Right kidney (tissue), 1 donor: Measurements from ENCODE around the gene SCYL3.

Source experiments
- DNase-seq: peaks from one replicate; pipeline ENCODE4 v3.0.0-alpha.2; 2016

The SCYL3 gene

GRCh38 chr1:169901115-169901514 lies 7.4 kb upstream of the SCYL3 start:
- no peak for DNase-seq

DNA sequence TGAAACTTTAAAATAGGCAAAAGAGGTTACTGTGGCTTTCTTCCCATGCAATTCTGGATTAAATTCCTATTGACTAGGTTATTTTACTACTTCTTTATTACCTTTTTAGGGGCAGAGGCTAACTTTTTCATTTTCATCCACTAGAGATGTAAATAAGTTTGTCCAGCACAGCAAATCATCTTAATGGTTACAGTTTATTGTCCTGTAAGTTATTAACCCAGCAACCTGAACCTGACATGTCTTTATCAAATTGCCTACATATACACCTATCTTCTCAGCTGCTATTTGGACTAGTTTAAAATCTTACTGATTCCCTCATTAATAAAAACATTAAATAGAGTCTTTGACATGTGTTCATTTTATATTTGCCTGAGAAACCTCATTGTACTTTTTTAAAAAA lies 6.9 kb upstream of the SCYL3 start:
- no peak for DNase-seq

DNA sequence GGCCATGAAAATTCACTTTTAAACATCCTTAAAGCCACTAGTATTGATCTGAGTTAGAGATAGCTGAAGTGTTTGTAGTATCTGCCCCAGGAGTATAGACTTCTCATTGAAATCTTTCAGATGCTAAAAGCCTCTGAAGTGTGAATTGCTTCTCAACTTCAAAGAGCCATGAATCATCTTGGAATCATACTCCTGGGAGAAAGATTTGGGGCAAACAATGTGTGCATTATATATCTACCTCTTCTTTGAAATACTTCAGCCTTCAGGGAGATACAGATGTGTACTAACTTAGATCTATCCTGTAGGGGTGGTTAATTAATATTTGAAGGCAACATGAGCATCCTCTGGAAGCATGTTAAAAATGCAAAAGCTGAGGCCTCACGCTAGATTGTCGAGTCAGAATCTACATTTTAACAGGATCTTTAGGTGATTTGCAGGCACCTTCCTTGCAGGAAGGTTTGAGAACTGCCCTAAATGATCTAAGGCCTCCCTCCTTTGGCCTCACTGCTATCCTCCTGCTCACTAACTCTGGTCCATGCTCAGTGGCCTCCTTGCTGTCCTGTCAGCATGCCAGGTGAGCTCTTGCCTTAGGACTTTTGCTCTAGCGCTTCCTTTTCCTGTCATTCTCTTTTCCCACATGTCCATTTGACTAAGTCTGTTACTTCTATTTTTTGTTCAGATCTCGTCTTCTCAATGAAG lies 6.0 kb upstream of the SCYL3 start:
- no peak for DNase-seq

GRCh38 chr1:169896013-169896412 lies 2.3 kb upstream of the SCYL3 start:
- no peak for DNase-seq

DNA sequence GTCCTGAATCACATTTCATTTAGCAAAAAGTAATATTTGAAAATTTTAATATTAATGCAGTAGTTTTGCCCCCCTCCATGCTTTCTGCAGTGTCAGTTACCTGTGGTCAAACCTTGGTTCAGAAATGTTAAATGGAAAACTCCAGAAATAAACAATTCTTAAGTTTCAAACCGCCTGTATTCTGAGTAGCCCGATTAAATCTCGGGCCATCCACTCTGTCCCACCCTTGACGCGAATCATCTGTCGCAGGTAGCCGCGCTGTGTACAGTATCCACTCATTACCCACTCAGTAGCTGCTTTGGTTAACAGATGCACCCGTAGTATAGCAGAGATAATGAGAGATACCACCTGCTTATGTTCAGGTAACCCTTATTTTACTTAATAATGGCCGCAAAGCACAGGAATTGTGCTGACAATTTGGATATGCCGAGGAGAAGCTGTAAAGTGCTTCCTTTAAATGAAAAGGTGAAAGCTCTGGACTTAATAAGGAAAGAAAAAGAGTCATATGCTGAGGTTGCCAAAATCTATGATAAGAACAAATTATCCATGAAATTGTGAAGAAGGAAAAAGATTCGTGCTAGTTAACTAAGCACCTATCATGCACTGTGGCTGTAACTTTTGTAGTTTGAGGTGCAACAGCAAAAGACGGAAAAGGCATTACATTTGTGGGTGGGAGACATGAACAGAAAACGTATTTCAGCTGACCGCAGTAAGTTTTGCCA lies 889 bp upstream of the SCYL3 start:
- DNase-seq, result no peak

- peak; percentile 92 for DNase-seq
Observed at GRCh38 chr1:169892927-169893644, 610 bp downstream of the SCYL3 start.

- DNase-seq, result no peak
Observed at GRCh38 chr1:169892176-169892926, 1.3 kb downstream of the SCYL3 start.

DNA sequence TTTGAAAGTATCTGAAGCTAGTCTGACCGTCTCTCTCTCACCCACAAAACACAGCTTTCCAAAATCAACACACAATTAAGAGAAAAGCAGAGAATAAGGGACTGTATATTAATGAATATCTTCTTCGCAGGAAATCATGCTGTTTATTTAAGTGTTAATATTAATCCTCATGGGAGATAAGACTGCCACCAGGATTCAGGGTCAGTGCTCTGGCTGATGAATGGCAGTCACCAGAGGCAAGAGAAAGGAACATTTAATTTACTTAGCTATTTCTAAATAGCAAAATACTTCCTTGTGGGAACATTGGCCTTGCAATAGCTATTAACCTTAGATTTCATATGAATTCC lies 2.2 kb downstream of the SCYL3 start:
- DNase-seq, result peak; percentile 13

GRCh38 chr1:169890761-169891538 lies 2.7 kb downstream of the SCYL3 start:
- no peak for DNase-seq

GRCh38 chr1:169889871-169890270 lies 3.8 kb downstream of the SCYL3 start:
- no peak for DNase-seq

GRCh38 chr1:169886931-169887330 lies 6.8 kb downstream of the SCYL3 start:
- DNase-seq, result no peak

DNA sequence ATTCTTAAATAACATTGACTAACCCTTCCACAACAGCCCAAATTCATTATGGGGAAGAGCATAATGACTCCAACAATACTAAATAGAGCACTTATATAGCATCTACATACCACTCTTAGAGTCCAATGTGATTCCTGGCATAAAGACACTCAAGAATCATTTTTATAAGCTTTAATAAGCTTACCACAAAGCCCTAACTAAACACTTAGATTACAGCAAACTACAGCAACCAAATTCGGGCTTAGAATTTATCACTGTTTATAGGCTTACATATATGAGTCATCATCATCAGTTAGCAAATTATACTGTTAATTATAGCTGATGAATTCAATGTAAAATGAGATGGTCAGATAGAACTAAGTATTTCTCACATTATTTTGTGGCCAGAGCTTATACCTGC lies 7.3 kb downstream of the SCYL3 start:
- no peak for DNase-seq

DNA sequence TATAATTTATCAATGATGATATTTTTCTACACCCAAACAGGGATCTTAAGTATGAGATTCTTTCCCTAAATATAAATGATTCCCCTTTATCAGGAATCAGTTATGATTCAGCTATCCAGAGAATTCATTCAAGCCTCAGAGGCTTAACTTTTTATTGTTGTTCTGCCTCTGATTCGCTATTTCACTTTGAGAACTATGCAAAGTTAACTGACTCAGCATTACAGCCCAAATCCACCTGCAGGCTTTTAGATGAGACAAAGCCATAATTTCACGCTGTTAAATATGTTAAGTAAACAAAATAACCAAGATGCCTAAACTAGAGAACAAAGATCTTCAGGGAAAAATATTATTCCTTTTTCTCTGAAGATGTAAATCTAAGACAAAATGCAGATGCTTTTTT lies 8.5 kb downstream of the SCYL3 start:
- DNase-seq, result no peak

GRCh38 chr1:169884634-169885033 lies 9.1 kb downstream of the SCYL3 start:
- DNase-seq, result no peak

- no peak for DNase-seq
Observed at GRCh38 chr1:169882039-169882511, 11.6 kb downstream of the SCYL3 start.

GRCh38 chr1:169879034-169879840 lies 14.5 kb downstream of the SCYL3 start:
- DNase-seq, result no peak

DNA sequence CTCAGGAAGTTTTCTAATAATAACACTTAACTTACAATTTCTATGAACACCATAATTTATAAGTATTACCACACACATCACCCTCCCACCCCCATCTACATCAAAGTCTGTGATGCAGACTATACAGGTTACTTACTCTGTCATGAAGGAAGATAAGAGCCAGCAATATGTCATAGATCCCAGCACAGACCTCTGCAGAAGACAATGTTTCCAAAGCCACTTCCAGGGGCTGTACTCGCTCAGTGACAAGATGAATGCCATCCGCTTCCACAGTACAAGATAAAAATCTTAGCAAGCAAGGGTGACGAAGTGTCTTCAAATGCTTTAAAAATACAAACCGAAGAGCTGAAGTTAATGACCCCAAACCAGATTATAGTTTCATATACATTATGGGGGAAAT lies 15.2 kb downstream of the SCYL3 start:
- no peak for DNase-seq

DNA sequence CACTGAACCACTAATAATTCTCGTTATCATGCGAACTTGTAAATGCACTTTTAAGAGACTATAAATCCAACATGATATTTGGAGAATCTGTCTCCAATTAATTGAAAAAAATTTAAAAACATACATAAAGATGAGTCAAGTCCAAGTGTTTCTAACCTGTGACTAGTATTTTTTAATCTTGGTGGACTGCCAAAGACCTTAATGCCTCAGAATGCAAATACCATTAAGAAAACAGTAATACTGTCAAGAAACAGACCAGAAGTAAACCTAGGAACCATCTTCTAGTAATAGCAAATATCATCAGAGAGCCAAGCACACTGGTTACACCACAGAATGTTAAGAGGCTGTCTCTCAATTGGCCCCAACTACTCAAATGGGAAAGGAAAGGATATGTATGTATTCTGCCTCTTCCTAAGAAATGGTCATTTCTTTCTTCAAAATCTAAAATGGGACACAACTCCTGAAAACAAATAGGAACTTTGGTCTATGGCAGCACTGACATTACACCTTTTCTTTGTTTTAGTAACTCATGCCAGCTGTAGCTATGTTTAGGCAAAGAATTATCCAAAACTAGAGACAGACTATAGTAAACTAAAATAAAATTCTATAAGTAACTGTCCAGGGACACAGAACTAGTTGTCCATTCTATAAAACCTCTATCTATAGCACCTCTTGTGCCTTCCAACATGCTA lies 15.8 kb downstream of the SCYL3 start:
- DNase-seq, result no peak

GRCh38 chr1:169874229-169874628 lies 19.5 kb downstream of the SCYL3 start:
- no peak for DNase-seq

GRCh38 chr1:169873582-169874199 lies 20.0 kb downstream of the SCYL3 start:
- no peak for DNase-seq
